Keratinocyte (primary cell): ENCODE data around the gene METRNL.

Source experiments
- CTCF ChIP-seq, 3 experiments: IDR thresholded peaks in 1 of 3; conservative IDR thresholded peaks in 1 of 3; optimal IDR thresholded peaks in 1 of 3; 2 replicates in 2 of 3; 3 replicates in 1 of 3; pipeline versions ENCODE3 to v1.5.1; 2011; ENCODE audit warnings: low read length in 3 of 3, mild to moderate bottlenecking in 3 of 3, moderate library complexity in 2 of 3, control low read depth in 1 of 3, inconsistent platforms in 1 of 3; ENCODE audit not compliant: insufficient read depth in 2 of 3; ENCODE audit errors: extremely low read depth in 1 of 3
- EZH2 ChIP-seq: IDR thresholded peaks from one replicate; pipeline ENCODE4 v1.6.1; 2012; ENCODE audit warnings: inconsistent platforms, mild to moderate bottlenecking, low read length, moderate library complexity

DNA sequence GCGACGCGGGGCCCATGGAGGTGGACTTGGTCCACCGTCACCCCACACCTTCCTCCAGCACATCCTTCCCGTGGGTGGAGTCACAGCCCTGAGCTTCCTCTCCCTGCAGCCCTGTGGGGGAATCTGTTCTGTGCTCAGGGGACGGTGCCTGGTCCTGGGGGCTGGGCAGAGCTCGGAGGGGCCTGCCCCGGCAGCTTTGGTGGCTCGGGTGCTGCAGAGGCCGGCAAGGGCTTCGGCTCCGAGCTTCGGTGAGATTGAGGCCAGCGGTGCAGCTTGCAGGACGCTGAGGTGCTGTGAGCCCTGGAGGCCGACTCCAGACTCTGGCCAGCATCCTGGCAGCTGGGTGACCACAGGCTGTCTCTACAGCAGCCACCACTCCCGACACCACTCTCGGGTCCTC, 36.4 kb downstream of the METRNL start:
- TF ChIP-seq CTCF (optimal IDR thresholded peaks at IDR 0.05 in 1 of 3, IDR thresholded peaks at IDR 0.05 in 1 of 3, conservative IDR thresholded peaks at IDR 0.05 in 1 of 3; ENCODE audit: extremely low read depth in 1 of 3, insufficient read depth in 2 of 3, low read length in 3 of 3) (no peak), EZH2 (no peak)
